ENCODE results near the gene HOOK2.

- TF ChIP-seq NR1H2 (CRISPR knock-in tag; IDR thresholded peaks at IDR 0.05) (no peak), ZMAT4 (CRISPR knock-in tag; IDR thresholded peaks at IDR 0.05) (no peak)
These were observed 2.9 kb upstream of the HOOK2 start for GRCh38 chr19:12778017-12778904.
